Activated naive CD8-positive, alpha-beta T cell treated with anti-CD3 and anti-CD28 coated beads, Interleukin-2, amount 10 ng/mL, durations not matched to agents 7 days and 5 days (primary cell): ENCODE data around the gene MRPL18. TPM values are rescaled to one million over a fixed set of nuclear protein-coding genes. Genes with fewer than 3 reads are reported as not detected.

Experiments used
- ATAC-seq: fragments of 150-1000 bp; cut with Tn5 transposase; one replicate; pipeline ENCODE4 v1.10.0; 2021; ENCODE audit warnings: low read depth, moderate library complexity
- POLR2A ChIA-PET: fragments of 350-600 bp; sonication (Branson Sonifier 250); formaldehyde crosslinking; loops from one replicate; lab custom pipeline; 2021; ENCODE audit warnings: antibody characterized with exemption; lab: Charles Lee
- DNase-seq: peaks from one replicate; pipeline ENCODE4 v3.0.0; 2021
- H3K27ac Mint-ChIP-seq: one replicate; pipeline ENCODE4 v1.8.0; 2022; ENCODE audit warnings: mild to moderate bottlenecking, mixed read lengths
- H3K27me3 Mint-ChIP-seq: one replicate; pipeline ENCODE4 v1.8.0; 2022; ENCODE audit warnings: mild to moderate bottlenecking, moderate library complexity, mixed read lengths
- H3K36me3 Mint-ChIP-seq: one replicate; pipeline ENCODE4 v1.8.0; 2021; ENCODE audit warnings: mild to moderate bottlenecking, mixed read lengths
- H3K4me1 Mint-ChIP-seq: one replicate; pipeline ENCODE4 v1.8.0; 2021; ENCODE audit warnings: mixed read lengths
- H3K4me3 Mint-ChIP-seq: one replicate; pipeline ENCODE4 v1.8.0; 2022; ENCODE audit warnings: mild to moderate bottlenecking, moderate library complexity, mixed read lengths
- H3K9me3 Mint-ChIP-seq: one replicate; pipeline ENCODE4 v1.8.0; 2021; ENCODE audit warnings: mixed read lengths
- total RNA-seq, 2 experiments: library from RNA; stranded (reverse); gene quantifications; one replicate each; pipeline ENCODE4 v1.2.3, GENCODE V29; 2021

Gene MRPL18
- total RNA-seq, 2 experiments from 2014 or later, result 58.9 to 62.0 TPM

- no peak for ATAC-seq
- no peaks in the 10 kb centered on the region for H3K9me3 Mint-ChIP-seq
- no peak for DNase-seq
- peak overlapping the region; percentile 26 for H3K4me3 Mint-ChIP-seq
- H3K36me3 Mint-ChIP-seq, result peaks cover 35% of the 10 kb centered on the region
- peaks cover 26% of the 10 kb centered on the region for H3K4me1 Mint-ChIP-seq
- H3K27me3 Mint-ChIP-seq, result no peaks in the 10 kb centered on the region
- H3K27ac Mint-ChIP-seq, result peak overlapping the region; percentile 74
- POLR2A ChIA-PET, result interaction anchor here (4.2 to 4.7 kb wide), 2 partner anchors 30 to 32 kb away, joined by 43 to 44 read pairs; partner anchors contain the start of genes MRPL18, TCP1 and WTAP
Measured at GRCh38 chr6:159759645-159760044, 30.6 kb upstream of the MRPL18 start.

- Mint-ChIP-seq H3K9me3 (no peaks in the 10 kb centered on the region), H3K36me3 (peaks cover 31% of the 10 kb centered on the region), H3K4me1 (peaks cover 27% of the 10 kb centered on the region), H3K4me3 (peak overlapping the region; percentile 89), H3K27me3 (no peaks in the 10 kb centered on the region), H3K27ac (peak overlapping the region; percentile 95)
- ATAC-seq, result no peak
- POLR2A ChIA-PET, result interaction anchor here (1.1 to 4.7 kb wide), 4 partner anchors 29 to 67 kb away, joined by 5 to 44 read pairs (median 28); partner anchors contain the start of genes MRPL18, SOD2, TCP1 and WTAP
- DNase-seq, result no peak
Measured at GRCh38 chr6:159760602-159761057, 29.6 kb upstream of the MRPL18 start.

GRCh38 chr6:159761129-159761872 lies 29.0 kb upstream of the MRPL18 start:
- ATAC-seq, result no peak
- H3K4me1 Mint-ChIP-seq, result peaks cover 27% of the 10 kb centered on the region
- H3K4me3 Mint-ChIP-seq, result peak overlapping the region; percentile 89
- POLR2A ChIA-PET, result interaction anchor here (0.7 to 4.7 kb wide), 7 partner anchors 8 to 68 kb away, joined by 3 to 44 read pairs (median 12); partner anchors contain the start of genes MRPL18, SOD2, TCP1 and WTAP
- no peak for DNase-seq
- H3K27ac Mint-ChIP-seq, result peak overlapping the region; percentile 95
- H3K9me3 Mint-ChIP-seq, result no peaks in the 10 kb centered on the region
- H3K27me3 Mint-ChIP-seq, result no peaks in the 10 kb centered on the region
- peaks cover 28% of the 10 kb centered on the region for H3K36me3 Mint-ChIP-seq

GRCh38 chr6:159761873-159762680 lies 28.2 kb upstream of the MRPL18 start, which contains the start of gene ACAT2:
Gene ACAT2 (plus strand): TSS chr6:159762045. CDS start chr6:159762088, 43 bp downstream.
- POLR2A ChIA-PET, result interaction anchor here (0.5 to 4.7 kb wide), 8 partner anchors 9 to 68 kb away, joined by 3 to 44 read pairs (median 8); partner anchors contain the start of genes MRPL18, SOD2, TCP1 and WTAP
- DNase-seq, result peak; percentile 94
- Mint-ChIP-seq H3K4me3 (peak within 1 kb of the TSS; percentile 99), H3K36me3 (peaks cover 30% of the 10 kb centered on the region), H3K27ac (peak within 1 kb of the TSS; percentile 95), H3K4me1 (peaks cover 27% of the 10 kb centered on the region), H3K27me3 (no peaks in the 10 kb centered on the region), H3K9me3 (no peaks in the 10 kb centered on the region)
- ATAC-seq, result peak; percentile 97

GRCh38 chr6:159762681-159763293 lies 27.5 kb upstream of the MRPL18 start:
- peak overlapping the region; percentile 99 for H3K4me3 Mint-ChIP-seq
- H3K4me1 Mint-ChIP-seq, result peaks cover 27% of the 10 kb centered on the region
- ATAC-seq, result no peak
- peaks cover 28% of the 10 kb centered on the region for H3K36me3 Mint-ChIP-seq
- peak overlapping the region; percentile 93 for H3K27ac Mint-ChIP-seq
- DNase-seq, result no peak
- H3K9me3 Mint-ChIP-seq, result no peaks in the 10 kb centered on the region
- POLR2A ChIA-PET, result interaction anchor here (4.2 to 4.7 kb wide), 2 partner anchors 27 to 35 kb away, joined by 43 to 44 read pairs; partner anchors contain the start of genes MRPL18, TCP1 and WTAP
- H3K27me3 Mint-ChIP-seq, result no peaks in the 10 kb centered on the region

- Mint-ChIP-seq H3K27ac (no peak overlapping the region), H3K36me3 (peaks cover 50% of the 10 kb centered on the region), H3K9me3 (no peaks in the 10 kb centered on the region), H3K4me3 (no peak overlapping the region), H3K4me1 (peaks cover 9% of the 10 kb centered on the region), H3K27me3 (no peaks in the 10 kb centered on the region)
- ATAC-seq (no peak), DNase-seq (no peak)
- POLR2A ChIA-PET, result no interaction called here
Measured at GRCh38 chr6:159766906-159767305, 23.4 kb upstream of the MRPL18 start.

GRCh38 chr6:159769470-159769869 lies 20.8 kb upstream of the MRPL18 start:
- peaks cover 54% of the 10 kb centered on the region for H3K36me3 Mint-ChIP-seq

GRCh38 chr6:159772196-159772595 lies 18.1 kb upstream of the MRPL18 start:
- Mint-ChIP-seq H3K36me3 (peaks cover 51% of the 10 kb centered on the region), H3K4me1 (peaks cover 5% of the 10 kb centered on the region), H3K27ac (no peak overlapping the region), H3K4me3 (no peak overlapping the region), H3K9me3 (no peaks in the 10 kb centered on the region), H3K27me3 (no peaks in the 10 kb centered on the region)
- POLR2A ChIA-PET, result interaction anchor here (1.2 kb wide), 1 partner anchor 18 kb away, joined by 4 read pairs; the partner anchor contains the start of gene MRPL18
- DNase-seq (no peak), ATAC-seq (no peak)

More at GRCh38 chr6:159769470-159769869, 20.8 kb upstream of the MRPL18 start:
- DNase-seq (no peak), ATAC-seq (no peak)
- Mint-ChIP-seq H3K27ac (peak overlapping the region; percentile 3), H3K9me3 (no peaks in the 10 kb centered on the region), H3K4me1 (peaks cover 7% of the 10 kb centered on the region), H3K4me3 (no peak overlapping the region), H3K27me3 (no peaks in the 10 kb centered on the region)
- POLR2A ChIA-PET, result interaction anchor here (1.0 to 1.3 kb wide), 2 partner anchors 19 to 21 kb away, joined by 4 read pairs; partner anchors contain the start of gene MRPL18

- Mint-ChIP-seq H3K4me1 (peaks cover 14% of the 10 kb centered on the region), H3K27me3 (no peaks in the 10 kb centered on the region), H3K36me3 (peaks cover 33% of the 10 kb centered on the region), H3K9me3 (no peaks in the 10 kb centered on the region), H3K4me3 (no peak overlapping the region), H3K27ac (no peak overlapping the region)
- POLR2A ChIA-PET, result interaction anchor here (1.0 to 1.3 kb wide), 2 partner anchors 12 to 15 kb away, joined by 5 to 12 read pairs; partner anchors contain the start of genes ACAT2 and TCP1
- no peak for DNase-seq
- peak; percentile 20 for ATAC-seq
Measured at GRCh38 chr6:159777240-159777904, 12.9 kb upstream of the MRPL18 start.

GRCh38 chr6:159778131-159778530 lies 12.1 kb upstream of the MRPL18 start:
- H3K27ac Mint-ChIP-seq, result no peak overlapping the region
- no peaks in the 10 kb centered on the region for H3K9me3 Mint-ChIP-seq
- POLR2A ChIA-PET, result interaction anchor here (1.3 kb wide), 1 partner anchor 16 kb away, joined by 12 read pairs; the partner anchor contains the start of gene ACAT2
- H3K4me3 Mint-ChIP-seq, result no peak overlapping the region
- peaks cover 21% of the 10 kb centered on the region for H3K4me1 Mint-ChIP-seq
- DNase-seq, result no peak
- no peaks in the 10 kb centered on the region for H3K27me3 Mint-ChIP-seq
- H3K36me3 Mint-ChIP-seq, result peaks cover 34% of the 10 kb centered on the region
- no peak for ATAC-seq

- H3K27me3 Mint-ChIP-seq, result no peaks in the 10 kb centered on the region
- POLR2A ChIA-PET, result no interaction called here
- DNase-seq (no peak), ATAC-seq (no peak)
- no peak overlapping the region for H3K27ac Mint-ChIP-seq
- peaks cover 20% of the 10 kb centered on the region for H3K4me1 Mint-ChIP-seq
- no peak overlapping the region for H3K4me3 Mint-ChIP-seq
- peaks cover 34% of the 10 kb centered on the region for H3K36me3 Mint-ChIP-seq
- no peaks in the 10 kb centered on the region for H3K9me3 Mint-ChIP-seq
Measured at GRCh38 chr6:159778542-159779103, 11.6 kb upstream of the MRPL18 start.
